OCI-M1 (cell line): Measurements from ENCODE around the gene KLF11.
"Not testable (repeated sequence)": the region's sequence is repeated elsewhere in the genome, so short reads cannot be mapped to it uniquely, and the experiment has no call there.

Source experiments
- DNase-seq: peaks from one replicate; lab custom pipeline; 2025; lab: John Stamatoyannopoulos, UW

Gene KLF11

DNA sequence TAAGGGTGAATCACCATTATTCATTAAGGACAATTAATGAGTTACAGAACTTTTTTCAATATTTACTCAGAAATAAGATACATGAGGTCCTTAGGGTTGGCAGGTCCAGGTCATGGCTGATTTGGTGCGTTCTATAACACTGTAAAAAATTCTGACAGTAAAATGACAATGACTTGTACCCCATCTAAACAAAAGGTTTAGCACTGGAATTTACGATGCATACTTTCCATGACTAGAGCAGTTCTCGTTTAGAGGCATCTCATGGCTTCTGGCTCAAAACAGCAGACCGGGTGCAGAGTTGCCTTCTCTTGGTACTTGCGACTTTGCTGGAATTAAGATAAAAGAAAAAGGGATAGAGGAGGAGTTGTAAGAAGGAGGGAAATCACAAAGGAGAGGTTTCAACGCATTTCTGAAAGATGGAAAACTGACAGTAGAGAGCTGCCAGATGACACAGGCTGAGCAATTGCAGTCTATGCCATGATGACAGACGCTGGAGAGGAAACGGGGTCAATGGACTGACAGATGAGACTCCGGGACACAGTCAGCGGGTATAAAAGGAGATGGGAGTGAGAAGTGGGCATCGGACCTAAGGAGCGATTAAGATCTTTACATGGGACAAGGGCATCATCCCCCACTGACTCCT is 41.0 kb downstream of the KLF11 start:
- DNase-seq, result no peak

DNA sequence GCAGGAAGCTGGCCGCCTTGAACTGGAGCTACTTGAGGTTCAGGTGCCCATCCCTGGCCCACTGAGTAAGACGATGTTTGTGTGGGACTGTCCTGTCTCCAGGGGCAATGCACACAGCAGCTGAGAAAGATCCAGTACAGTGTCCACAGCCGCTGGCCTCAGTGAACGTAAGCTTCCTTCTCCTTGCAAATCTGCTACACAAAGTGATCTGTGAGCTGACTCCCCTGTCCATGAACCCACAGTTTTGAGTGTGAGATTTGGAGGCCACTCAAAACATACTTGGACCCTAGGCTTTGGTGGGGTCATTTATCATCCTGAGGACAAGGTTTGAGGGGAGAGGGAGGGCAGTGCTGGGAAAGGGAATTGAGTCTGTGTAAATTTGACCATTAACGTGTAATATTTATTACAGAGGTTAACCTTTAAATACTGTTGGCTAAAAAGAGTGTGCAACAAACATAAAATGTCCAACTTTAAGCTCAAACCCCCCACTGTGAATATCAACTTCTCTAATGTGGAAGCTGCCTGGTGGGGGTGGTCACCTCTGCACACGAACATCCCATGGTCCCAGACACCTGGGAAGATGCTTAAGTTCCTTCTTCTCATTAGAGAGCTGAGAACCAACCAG is 41.8 kb downstream of the KLF11 start:
- no peak for DNase-seq

GRCh38 chr2:10085668-10086059 is 42.3 kb downstream of the KLF11 start:
- DNase-seq, result no peak

DNA sequence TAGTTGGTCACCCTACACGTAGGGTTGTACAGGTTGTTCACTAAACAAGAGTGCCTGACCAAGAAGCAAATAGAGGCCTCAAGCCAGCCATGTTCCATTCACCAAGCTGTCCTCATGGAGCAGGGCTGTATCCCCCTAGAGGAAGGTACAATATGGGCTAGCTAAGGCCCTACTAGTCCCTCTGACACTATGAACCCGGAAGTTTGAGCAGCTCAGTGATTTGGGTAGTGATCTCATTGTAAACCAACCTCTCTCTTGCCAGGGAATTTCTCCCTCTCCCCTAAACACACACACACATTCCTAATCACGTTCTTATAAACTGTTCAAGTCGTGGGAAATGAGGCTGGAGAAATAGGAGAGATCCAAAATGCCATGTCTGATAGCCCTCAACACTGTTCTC is 43.6 kb downstream of the KLF11 start:
- no peak for DNase-seq

DNA sequence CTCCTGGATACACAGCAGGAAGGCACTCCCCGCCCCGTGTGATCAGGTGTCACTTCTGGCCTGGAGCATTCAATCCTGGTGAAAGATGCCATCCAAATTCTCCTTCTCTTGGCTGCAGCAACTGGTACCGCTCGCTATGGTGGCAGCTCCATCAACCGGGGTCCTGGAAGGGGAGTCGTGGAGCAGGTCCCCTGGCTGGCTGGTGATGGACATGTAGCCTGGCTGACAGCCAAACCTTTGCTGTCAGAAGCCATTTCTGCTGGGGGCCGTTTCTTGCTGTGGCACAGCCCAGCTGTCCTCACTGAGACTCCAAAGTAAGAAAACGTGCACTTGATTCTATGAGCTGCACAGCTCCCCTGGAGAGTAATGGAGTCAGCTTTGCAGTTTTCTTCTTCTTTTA is 44.0 kb downstream of the KLF11 start:
- DNase-seq, result no peak

DNA sequence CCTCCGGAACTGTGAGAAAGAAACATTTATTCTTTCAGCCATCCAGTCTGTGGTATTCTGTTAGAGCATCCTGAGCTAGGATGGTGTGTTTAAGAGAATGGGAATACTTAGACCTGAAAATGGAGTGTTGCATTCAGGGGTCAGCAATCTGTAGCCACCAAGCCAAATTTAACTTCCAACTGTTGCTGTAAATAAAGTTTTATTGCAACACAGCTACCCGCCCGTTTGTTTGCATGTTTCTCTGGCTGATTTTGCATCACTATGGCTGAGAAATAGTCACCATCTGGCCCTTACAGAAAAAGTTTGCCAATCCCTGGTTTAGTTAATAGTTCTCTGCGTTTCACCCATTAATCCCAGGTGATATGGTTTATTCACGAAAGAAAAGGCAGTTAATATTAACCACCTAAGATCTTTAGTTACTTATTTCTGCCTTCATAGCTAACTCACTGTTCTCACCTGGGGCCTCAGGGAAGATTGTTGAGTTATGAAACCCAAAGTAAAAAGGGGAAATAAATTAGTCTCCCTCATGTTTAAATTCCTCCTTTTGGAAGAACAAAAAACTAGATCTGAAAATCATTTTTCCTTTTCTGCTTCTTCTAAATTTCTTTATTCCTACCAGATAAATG is 46.3 kb downstream of the KLF11 start:
- no peak for DNase-seq

- no peak for DNase-seq
Observed at GRCh38 chr2:10091182-10091888, 48.0 kb downstream of the KLF11 start.

- DNase-seq, result not testable (repeated sequence)
Observed at GRCh38 chr2:10091889-10092244, 48.5 kb downstream of the KLF11 start.

GRCh38 chr2:10094271-10094814 is 51.0 kb downstream of the KLF11 start:
- DNase-seq, result no peak

DNA sequence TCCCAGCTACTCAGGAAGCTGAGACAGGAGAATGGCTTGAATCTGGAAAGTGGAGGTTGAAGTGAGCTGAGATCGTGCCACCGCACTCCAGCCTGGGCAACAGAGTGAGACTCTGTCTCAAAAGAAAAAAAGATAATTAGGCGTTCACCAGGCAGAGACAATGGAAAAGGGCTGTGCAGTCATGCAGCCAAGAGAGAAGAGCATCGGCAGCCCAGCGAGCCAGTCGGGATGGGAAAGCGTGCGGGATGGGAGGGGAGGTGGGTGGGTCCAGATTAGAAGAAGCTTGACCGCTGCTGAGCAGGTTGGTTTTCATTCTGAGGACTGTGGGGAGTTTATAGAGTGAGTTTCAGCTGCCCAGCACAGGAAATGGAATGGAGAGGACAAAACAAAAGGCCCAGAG is 51.8 kb downstream of the KLF11 start:
- no peak for DNase-seq

- no peak for DNase-seq
Observed at GRCh38 chr2:10096641-10097040, 53.3 kb downstream of the KLF11 start.

- DNase-seq, result peak; percentile 65
Observed at GRCh38 chr2:10097352-10098148, 54.2 kb downstream of the KLF11 start.

DNA sequence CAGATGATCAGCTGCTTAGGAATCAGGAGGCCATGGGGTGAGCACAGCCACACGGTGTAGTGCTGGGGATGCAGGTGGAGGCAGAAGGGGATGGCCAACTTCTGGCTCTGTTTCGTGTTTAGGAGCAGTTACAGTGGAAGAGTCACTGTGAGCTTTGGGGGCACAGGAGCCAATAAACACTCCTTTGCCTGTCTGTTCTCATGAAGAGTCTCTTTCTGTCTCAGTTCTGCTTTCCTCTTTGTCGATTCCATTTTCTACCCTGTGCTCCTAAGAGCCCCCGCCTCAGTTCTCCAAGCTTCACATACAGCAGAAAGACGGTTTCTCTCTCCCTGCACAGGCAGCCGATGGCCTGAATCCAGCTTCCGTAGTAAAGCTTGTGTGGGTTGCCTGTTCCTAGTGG is 58.1 kb downstream of the KLF11 start:
- no peak for DNase-seq

GRCh38 chr2:10103179-10103578 is 59.8 kb downstream of the KLF11 start:
- DNase-seq, result no peak
